Medulla oblongata (tissue), 1 donor: Measurements from ENCODE around the gene UBE2E2.

Source experiments
- DNase-seq: peaks from one replicate; pipeline ENCODE4 v3.0.0-alpha.2; 2015; ENCODE audit errors: extremely low spot score

The UBE2E2 gene

GRCh38 chr3:23440416-23441294 is 237.5 kb downstream of the UBE2E2 start:
- DNase-seq = no peak

- DNase-seq = no peak
Measured at GRCh38 chr3:23442598-23443383, 239.7 kb downstream of the UBE2E2 start.

- no peak for DNase-seq
Measured at GRCh38 chr3:23444386-23444785, 241.3 kb downstream of the UBE2E2 start.

- no peak for DNase-seq
Measured at GRCh38 chr3:23446301-23446700, 243.2 kb downstream of the UBE2E2 start.

GRCh38 chr3:23448998-23449537 is 245.9 kb downstream of the UBE2E2 start:
- DNase-seq = no peak

- DNase-seq = no peak
Measured at GRCh38 chr3:23450051-23450450, 246.9 kb downstream of the UBE2E2 start.

- DNase-seq = no peak
Measured at GRCh38 chr3:23450806-23451205, 247.7 kb downstream of the UBE2E2 start.

- no peak for DNase-seq
Measured at GRCh38 chr3:23452408-23452807, 249.3 kb downstream of the UBE2E2 start.

- DNase-seq = no peak
Measured at GRCh38 chr3:23455084-23455483, 252.0 kb downstream of the UBE2E2 start.

GRCh38 chr3:23455775-23456174 is 252.6 kb downstream of the UBE2E2 start:
- no peak for DNase-seq

- DNase-seq = no peak
Measured at GRCh38 chr3:23457697-23458096, 254.6 kb downstream of the UBE2E2 start.

- no peak for DNase-seq
Measured at GRCh38 chr3:23459465-23459864, 256.3 kb downstream of the UBE2E2 start.

- no peak for DNase-seq
Measured at GRCh38 chr3:23459889-23460546, 256.9 kb downstream of the UBE2E2 start.

- DNase-seq = no peak
Measured at GRCh38 chr3:23461069-23461468, 257.9 kb downstream of the UBE2E2 start.

- DNase-seq = no peak
Measured at GRCh38 chr3:23463791-23464190, 260.7 kb downstream of the UBE2E2 start.

GRCh38 chr3:23465569-23465968 is 262.4 kb downstream of the UBE2E2 start:
- no peak for DNase-seq

GRCh38 chr3:23468203-23468602 is 265.1 kb downstream of the UBE2E2 start:
- DNase-seq = no peak

GRCh38 chr3:23474580-23475357 is 271.6 kb downstream of the UBE2E2 start:
- no peak for DNase-seq

- DNase-seq = no peak
Measured at GRCh38 chr3:23475446-23475845, 272.3 kb downstream of the UBE2E2 start.

GRCh38 chr3:23479026-23479425 is 275.9 kb downstream of the UBE2E2 start:
- no peak for DNase-seq

GRCh38 chr3:23479615-23480328 is 276.6 kb downstream of the UBE2E2 start:
- no peak for DNase-seq
